ENCODE measurements around the gene EFCAB7. TPM values are rescaled to one million over a fixed set of nuclear protein-coding genes. Genes with fewer than 3 reads are reported as not detected.

Gene EFCAB7
- total and polyA plus RNA-seq, 5 experiments from 2014 or later = 3.5 to 14.7 (median 5.9) TPM

DNA sequence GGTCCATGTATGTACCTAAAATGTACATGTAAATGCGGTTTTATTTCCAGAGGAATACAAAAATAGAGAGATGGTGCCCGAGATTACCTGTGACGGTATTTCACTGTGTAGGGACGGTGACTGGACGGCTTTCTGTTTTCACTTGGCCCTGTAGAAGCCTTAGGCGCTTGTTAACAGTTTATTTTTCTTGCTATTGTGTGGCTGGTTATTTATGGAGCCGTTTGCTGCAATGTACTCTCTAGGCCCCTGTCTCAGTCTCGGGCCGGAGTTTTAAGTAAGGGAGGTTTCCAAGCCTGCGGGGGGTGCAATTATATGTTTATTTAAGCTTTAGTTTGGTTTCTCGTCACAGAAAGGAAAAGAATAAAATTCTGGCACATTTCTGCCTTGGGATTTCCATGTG lies 413 bp downstream of the EFCAB7 start:
- H3K27ac Mint-ChIP-seq = peak overlapping the region; percentile 94 to 99 (median 96)
- peaks cover 0 to 25% (median 4%) of the 10 kb centered on the region in 3 donors for H3K36me3 Mint-ChIP-seq
- H3K27me3 Mint-ChIP-seq = no peaks in the 10 kb centered on the region
- H3K9me3 Mint-ChIP-seq = no peaks in the 10 kb centered on the region
- peak overlapping the region; percentile 89 to 98 (median 96) for H3K4me3 Mint-ChIP-seq
- ATAC-seq = peak; percentile 20 to 26
- H3K4me1 Mint-ChIP-seq = peaks cover 15 to 33% (median 30%) of the 10 kb centered on the region in 4 donors
- peak in 2 of 10 donors; percentile 0 to 4 for DNase-seq
- POLR2A ChIA-PET = interaction anchor here (1.1 kb wide), 1 partner anchor 156 kb away, joined by 4 read pairs; the partner anchor contains the start of gene ALG6

DNA sequence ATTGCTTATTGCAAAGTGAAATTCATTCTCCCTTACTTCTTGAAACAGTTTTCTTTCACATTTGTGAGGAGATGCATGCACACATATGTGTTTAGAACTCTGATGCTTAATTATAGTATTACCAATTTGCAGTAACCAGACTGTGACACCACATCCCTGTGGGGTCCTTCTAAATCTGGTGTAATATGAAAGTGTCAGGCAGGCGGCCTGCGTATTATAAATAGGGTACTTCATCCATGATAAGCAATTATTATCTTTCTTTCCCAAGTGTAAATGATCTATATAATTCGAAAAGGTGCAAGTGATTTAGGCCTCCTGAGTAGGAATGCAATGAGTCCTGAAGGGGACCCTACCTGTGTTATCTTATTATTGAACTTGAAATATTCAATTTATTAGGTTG lies 876 bp downstream of the EFCAB7 start:
- H3K4me3 Mint-ChIP-seq = peak overlapping the region; percentile 43 to 98 (median 94)
- POLR2A ChIA-PET = interaction anchor here (1.1 kb wide), 1 partner anchor 156 kb away, joined by 4 read pairs; the partner anchor contains the start of gene ALG6
- H3K27me3 Mint-ChIP-seq = no peaks in the 10 kb centered on the region
- H3K36me3 Mint-ChIP-seq = peaks cover 0 to 28% (median 4%) of the 10 kb centered on the region in 3 donors
- peak overlapping the region in 9 of 10 donors; percentile 35 to 98 (median 95) for H3K27ac Mint-ChIP-seq
- ATAC-seq = no peak
- H3K9me3 Mint-ChIP-seq = no peaks in the 10 kb centered on the region
- H3K4me1 Mint-ChIP-seq = peaks cover 15 to 33% (median 30%) of the 10 kb centered on the region in 4 donors
- DNase-seq = no peak

DNA sequence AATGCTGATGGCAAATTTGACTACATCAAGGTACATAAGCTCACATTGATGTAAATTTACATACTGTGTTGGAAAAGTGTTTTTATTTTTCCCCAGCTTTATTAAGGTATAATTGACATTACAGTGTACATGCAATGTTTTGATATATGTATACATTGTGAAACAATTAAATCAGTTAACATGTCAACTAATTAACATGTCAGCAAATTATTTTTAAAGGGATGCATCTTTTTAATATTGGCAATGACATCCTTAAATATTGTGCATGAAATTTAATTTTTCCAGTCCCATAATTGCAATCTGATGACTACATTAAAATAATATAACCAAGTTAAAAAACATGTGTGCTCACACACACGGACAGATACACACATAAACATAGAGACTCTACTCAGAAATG lies 9.4 kb downstream of the EFCAB7 start:
- H3K27me3 Mint-ChIP-seq = no peaks in the 10 kb centered on the region
- H3K9me3 Mint-ChIP-seq = no peaks in the 10 kb centered on the region
- H3K36me3 Mint-ChIP-seq = peaks cover 0 to 52% (median 4%) of the 10 kb centered on the region in 3 donors
- no peak overlapping the region for H3K27ac Mint-ChIP-seq
- DNase-seq (no peak), ATAC-seq (no peak)
- H3K4me1 Mint-ChIP-seq = no peaks in the 10 kb centered on the region
- no peak overlapping the region for H3K4me3 Mint-ChIP-seq
- POLR2A ChIA-PET = no interaction called here

DNA sequence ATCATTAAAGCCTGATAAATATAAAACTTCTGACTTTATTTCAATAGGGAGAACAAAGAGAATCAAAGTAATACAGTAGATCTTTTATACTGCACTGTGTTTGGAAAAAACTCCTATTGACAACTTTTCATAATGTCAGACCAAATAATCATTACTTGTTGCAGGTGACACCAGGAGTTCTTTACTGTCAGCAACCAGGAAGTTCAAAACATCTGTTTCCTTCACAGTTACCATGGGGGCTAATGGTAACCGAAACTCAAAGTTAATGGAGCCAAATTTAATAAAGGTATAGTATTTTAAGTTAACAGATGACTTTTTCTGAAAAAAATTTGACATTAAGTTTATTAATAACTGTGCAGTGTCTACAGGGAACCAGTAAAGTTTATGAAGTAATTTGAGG lies 10.6 kb downstream of the EFCAB7 start:
- POLR2A ChIA-PET = no interaction called here
- no peaks in the 10 kb centered on the region for H3K27me3 Mint-ChIP-seq
- H3K27ac Mint-ChIP-seq = no peak overlapping the region
- H3K4me3 Mint-ChIP-seq = no peak overlapping the region
- ATAC-seq (no peak), DNase-seq (no peak)
- no peaks in the 10 kb centered on the region for H3K9me3 Mint-ChIP-seq
- no peaks in the 10 kb centered on the region for H3K4me1 Mint-ChIP-seq
- H3K36me3 Mint-ChIP-seq = peaks cover 0 to 44% (median 0%) of the 10 kb centered on the region in 3 donors

DNA sequence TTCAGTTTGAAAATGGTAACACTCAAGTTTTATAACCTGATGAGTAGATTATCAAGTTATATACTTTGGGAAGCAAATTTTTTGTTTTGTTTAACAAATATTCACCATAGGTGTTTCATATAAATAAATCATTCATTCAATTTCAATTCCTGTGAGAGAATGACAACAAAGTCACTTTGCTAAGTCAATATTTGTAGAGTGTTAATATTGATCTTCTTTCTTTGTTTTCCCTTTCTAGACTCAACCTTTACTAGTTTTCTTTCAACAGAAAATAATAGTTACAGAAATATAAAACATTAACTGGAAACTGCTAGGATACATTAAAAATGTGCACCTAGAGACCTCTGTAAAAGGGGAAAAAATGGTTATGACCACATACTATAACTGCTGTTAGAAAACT lies 11.1 kb downstream of the EFCAB7 start:
- Mint-ChIP-seq H3K36me3 (peaks cover 0 to 42% (median 0%) of the 10 kb centered on the region in 3 donors), H3K4me1 (no peaks in the 10 kb centered on the region), H3K27ac (no peak overlapping the region), H3K9me3 (no peaks in the 10 kb centered on the region), H3K4me3 (no peak overlapping the region), H3K27me3 (no peaks in the 10 kb centered on the region)
- POLR2A ChIA-PET = no interaction called here
- DNase-seq (no peak), ATAC-seq (no peak)

DNA sequence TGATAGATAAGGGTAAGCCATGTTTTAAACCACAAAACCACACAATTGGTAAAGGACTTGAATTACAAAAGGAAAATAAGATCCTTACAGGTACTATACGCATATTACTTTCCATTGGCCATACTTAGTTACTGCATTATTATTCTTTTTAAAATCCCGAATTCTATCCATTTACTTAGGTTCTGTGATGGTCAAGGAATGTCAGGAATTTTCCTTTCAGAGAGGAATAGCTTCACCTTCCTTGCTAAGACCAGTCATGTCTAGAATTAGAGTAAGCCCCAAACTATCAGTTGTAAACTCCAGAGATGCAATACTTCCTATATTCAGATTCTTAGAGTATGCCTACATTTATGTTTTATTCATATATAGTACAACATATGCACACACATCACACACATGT lies 13.7 kb downstream of the EFCAB7 start:
- Mint-ChIP-seq H3K27me3 (no peaks in the 10 kb centered on the region), H3K9me3 (no peaks in the 10 kb centered on the region), H3K36me3 (peaks cover 0 to 26% (median 0%) of the 10 kb centered on the region in 3 donors), H3K27ac (no peak overlapping the region), H3K4me3 (no peak overlapping the region), H3K4me1 (no peaks in the 10 kb centered on the region)
- POLR2A ChIA-PET = no interaction called here
- no peak for DNase-seq
- ATAC-seq = no peak

DNA sequence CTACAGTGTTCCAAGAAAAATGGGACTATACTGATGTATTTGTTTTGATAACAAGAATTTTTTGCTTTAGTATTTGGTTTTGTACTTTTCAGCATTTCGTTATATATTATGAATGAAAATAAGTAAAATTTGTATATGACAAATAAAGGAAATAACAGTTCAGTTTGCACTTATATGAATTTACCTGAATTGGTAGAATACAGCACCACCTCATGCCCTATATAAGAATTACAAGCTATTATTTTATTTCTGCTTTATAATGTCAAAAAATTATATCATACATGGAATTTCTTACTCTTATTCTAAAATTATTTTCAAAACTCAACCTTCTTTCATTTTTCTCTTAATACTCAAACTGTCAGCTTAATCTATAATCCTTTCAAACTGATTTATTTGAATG lies 14.6 kb downstream of the EFCAB7 start:
- H3K9me3 Mint-ChIP-seq = no peaks in the 10 kb centered on the region
- no peaks in the 10 kb centered on the region for H3K27me3 Mint-ChIP-seq
- no peak for ATAC-seq
- no peak overlapping the region for H3K4me3 Mint-ChIP-seq
- no peak overlapping the region for H3K27ac Mint-ChIP-seq
- H3K4me1 Mint-ChIP-seq = no peaks in the 10 kb centered on the region
- DNase-seq = peak in 2 of 10 donors; percentile 8 to 9
- H3K36me3 Mint-ChIP-seq = peaks cover 0 to 20% (median 0%) of the 10 kb centered on the region in 3 donors
- POLR2A ChIA-PET = no interaction called here

DNA sequence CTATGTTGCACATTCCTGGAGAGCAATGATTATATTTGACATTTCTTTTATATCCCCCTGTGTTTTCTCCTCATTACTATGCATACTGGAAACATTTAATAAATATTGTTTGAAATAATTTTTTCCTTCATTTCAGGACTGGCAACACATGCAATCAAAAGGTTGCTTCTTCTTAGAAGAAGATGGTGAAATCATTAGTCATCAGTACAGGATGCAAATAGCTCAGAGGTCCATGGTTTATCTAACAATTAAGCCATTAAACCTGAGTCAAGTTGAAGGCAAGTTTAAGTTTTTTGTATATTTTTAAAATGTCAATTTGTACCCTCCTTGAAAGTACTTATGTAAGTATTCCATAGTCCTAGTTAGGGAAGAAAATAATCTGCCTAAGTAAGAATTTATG lies 22.5 kb downstream of the EFCAB7 start:
- Mint-ChIP-seq H3K27ac (no peak overlapping the region), H3K9me3 (no peaks in the 10 kb centered on the region), H3K4me3 (no peak overlapping the region), H3K27me3 (no peaks in the 10 kb centered on the region), H3K36me3 (peaks cover 6 to 46% (median 14%) of the 10 kb centered on the region in 3 donors), H3K4me1 (no peaks in the 10 kb centered on the region)
- ATAC-seq (no peak), DNase-seq (no peak)
- POLR2A ChIA-PET = interaction anchor here (0.7 kb wide), 1 partner anchor 1608 kb away, joined by 3 read pairs; no protein-coding TSS in a partner anchor

DNA sequence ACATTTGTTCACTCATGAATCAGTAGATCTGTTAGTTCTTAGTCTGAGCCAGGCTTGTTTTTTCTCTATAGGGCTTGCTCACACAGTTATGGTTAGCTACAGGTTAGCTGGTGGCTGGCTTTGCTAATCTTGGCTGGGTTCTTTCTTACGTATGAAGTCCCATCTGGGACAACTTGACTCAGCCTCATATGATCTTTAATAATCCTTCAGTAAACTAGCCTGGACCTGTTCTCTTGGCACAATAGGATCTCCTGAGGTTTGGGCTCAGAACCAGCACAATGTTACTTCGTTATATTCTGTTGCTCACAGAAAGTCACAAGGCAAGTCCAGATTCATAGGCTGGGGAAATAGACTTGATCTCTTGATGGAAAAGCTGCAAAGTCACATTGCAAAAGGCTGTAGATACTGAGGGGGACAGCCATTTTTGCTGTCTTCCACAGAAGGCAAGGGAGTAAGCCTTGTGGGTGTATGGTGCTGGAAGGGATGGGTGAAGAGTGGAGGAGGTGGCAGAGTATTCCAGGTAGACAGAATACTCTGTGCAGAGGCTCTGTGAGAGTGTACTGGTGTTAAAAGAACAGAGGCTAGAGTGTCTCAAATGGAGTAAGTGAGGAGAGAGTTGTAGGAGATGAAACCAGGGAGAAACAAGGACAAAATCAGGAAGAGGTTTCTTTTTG lies 24.4 kb downstream of the EFCAB7 start:
- H3K27me3 Mint-ChIP-seq = no peaks in the 10 kb centered on the region
- ATAC-seq = no peak
- H3K4me1 Mint-ChIP-seq = no peaks in the 10 kb centered on the region
- peak overlapping the region in 1 of 10 donors; percentile 2 for H3K27ac Mint-ChIP-seq
- H3K9me3 Mint-ChIP-seq = no peaks in the 10 kb centered on the region
- H3K4me3 Mint-ChIP-seq = no peak overlapping the region
- H3K36me3 Mint-ChIP-seq = peaks cover 6 to 48% (median 14%) of the 10 kb centered on the region in 3 donors
- POLR2A ChIA-PET = no interaction called here
- no peak for DNase-seq

DNA sequence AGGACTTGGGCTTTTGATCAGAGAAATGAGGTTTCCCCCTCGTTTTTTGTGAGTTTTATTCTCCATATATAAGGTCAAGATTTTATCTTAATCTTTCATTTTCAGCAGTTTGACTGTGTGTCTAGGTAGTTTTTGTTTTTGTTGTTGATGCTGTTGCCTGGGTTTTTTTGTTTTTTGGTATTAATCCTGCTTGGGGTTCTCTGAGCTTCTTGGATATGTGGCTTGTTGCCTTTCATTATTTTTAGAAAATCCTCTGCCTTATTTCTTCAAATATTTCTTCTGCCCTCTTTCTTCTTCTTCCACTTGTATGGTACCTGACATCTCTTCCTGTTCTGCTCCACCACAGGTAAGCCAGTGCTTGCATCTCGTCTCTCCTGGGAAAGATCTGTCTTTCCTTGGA lies 25.0 kb downstream of the EFCAB7 start:
- POLR2A ChIA-PET = no interaction called here
- H3K27me3 Mint-ChIP-seq = no peaks in the 10 kb centered on the region
- ATAC-seq (no peak), DNase-seq (no peak)
- no peak overlapping the region for H3K27ac Mint-ChIP-seq
- no peaks in the 10 kb centered on the region for H3K9me3 Mint-ChIP-seq
- no peak overlapping the region for H3K4me3 Mint-ChIP-seq
- peaks cover 6 to 47% (median 16%) of the 10 kb centered on the region in 3 donors for H3K36me3 Mint-ChIP-seq
- no peaks in the 10 kb centered on the region for H3K4me1 Mint-ChIP-seq

DNA sequence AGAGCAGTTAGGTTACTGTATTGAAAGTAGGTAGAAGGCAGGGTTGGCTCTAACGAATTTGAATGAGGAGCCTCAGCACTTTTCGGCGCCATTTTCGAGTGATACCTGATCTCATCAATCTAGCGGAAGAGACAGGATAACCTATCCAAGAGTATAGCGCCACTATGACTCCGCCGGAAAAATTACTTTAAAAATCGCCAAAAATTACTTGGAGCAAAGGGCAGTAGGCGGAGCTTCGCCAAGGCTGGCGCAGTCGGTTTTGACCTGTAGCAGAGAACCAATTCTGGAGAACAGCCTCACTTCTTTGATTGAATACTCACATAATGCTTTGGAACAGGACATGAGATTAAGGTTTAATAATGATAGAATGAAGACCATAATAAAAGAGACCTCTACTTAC lies 25.6 kb downstream of the EFCAB7 start:
- DNase-seq (no peak), ATAC-seq (no peak)
- no peak overlapping the region for H3K4me3 Mint-ChIP-seq
- H3K9me3 Mint-ChIP-seq = no peaks in the 10 kb centered on the region
- no peak overlapping the region for H3K27ac Mint-ChIP-seq
- peaks cover 6 to 52% (median 20%) of the 10 kb centered on the region in 3 donors for H3K36me3 Mint-ChIP-seq
- POLR2A ChIA-PET = no interaction called here
- no peaks in the 10 kb centered on the region for H3K27me3 Mint-ChIP-seq
- no peaks in the 10 kb centered on the region for H3K4me1 Mint-ChIP-seq

DNA sequence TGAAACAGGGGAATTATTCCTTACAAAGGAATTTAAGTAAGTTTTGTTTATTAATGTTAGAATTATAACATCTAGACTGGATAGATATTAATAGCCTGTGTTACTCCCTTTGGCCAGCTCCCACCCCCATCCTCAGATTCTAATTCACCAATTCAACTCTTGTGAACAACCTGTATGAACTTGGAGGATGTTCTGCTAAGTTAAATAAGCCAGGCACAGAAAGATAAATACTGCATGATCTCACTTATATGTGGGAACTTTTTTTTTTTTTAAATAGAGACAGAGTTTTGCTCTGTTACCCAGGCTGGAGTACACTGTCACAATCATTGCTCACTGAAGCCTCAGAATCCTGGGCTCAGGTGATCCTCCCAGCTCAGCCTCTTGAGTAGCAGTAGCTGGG lies 32.2 kb downstream of the EFCAB7 start:
- POLR2A ChIA-PET = no interaction called here
- no peak overlapping the region for H3K27ac Mint-ChIP-seq
- ATAC-seq (no peak), DNase-seq (no peak)
- peaks cover 0 to 4% (median 0%) of the 10 kb centered on the region in 4 donors for H3K4me1 Mint-ChIP-seq
- no peak overlapping the region for H3K4me3 Mint-ChIP-seq
- H3K36me3 Mint-ChIP-seq = peaks cover 0 to 31% (median 18%) of the 10 kb centered on the region in 3 donors
- H3K9me3 Mint-ChIP-seq = no peaks in the 10 kb centered on the region
- H3K27me3 Mint-ChIP-seq = no peaks in the 10 kb centered on the region

DNA sequence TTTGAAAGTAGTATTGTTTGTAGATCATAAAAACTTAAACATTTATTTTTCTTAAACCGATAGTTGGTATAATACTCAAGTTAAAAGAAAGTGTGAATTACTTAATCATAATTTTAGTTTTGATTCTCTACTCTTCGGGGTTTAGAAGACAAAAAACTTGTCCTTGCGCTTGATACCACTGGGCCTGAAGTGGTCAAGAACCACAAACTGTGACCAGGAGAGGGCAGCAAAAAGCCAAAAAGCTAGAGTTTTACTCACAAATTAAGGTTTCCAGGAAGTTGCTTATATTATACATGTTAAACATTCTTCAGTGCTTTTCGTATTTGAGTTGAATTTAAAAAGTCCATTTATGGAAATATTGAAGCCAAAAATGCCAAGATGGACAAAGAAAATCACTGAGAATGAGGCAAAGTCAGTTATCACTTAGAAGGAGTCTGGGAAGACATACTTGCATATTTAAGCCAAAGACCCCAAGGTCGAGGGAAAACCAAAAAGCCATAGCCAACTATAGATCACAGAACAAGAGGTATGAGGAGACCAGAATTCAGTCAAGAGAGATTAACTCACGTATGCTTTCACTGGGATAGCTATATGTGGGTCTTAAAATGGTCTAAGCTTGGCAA lies 34.2 kb downstream of the EFCAB7 start:
- H3K4me3 Mint-ChIP-seq = no peak overlapping the region
- peak overlapping the region in 1 of 10 donors; percentile 9 for H3K27ac Mint-ChIP-seq
- H3K27me3 Mint-ChIP-seq = no peaks in the 10 kb centered on the region
- H3K36me3 Mint-ChIP-seq = peaks cover 0 to 33% (median 18%) of the 10 kb centered on the region in 3 donors
- DNase-seq (peak in 3 of 10 donors; percentile 1 to 6 (median 4)), ATAC-seq (no peak)
- peaks cover 0 to 4% (median 0%) of the 10 kb centered on the region in 4 donors for H3K4me1 Mint-ChIP-seq
- no peaks in the 10 kb centered on the region for H3K9me3 Mint-ChIP-seq
- POLR2A ChIA-PET = no interaction called here
